Neural progenitor cell (in vitro differentiated cells): ENCODE data around the gene TEX35. TPM values are rescaled to one million over a fixed set of nuclear protein-coding genes. Genes with fewer than 3 reads are reported as not detected.

Experiments
- DNase-seq: peaks from one replicate; pipeline ENCODE4 v3.0.0-alpha.2; 2016; ENCODE audit warnings: low spot score
- H2AFZ ChIP-seq: fragments of 200-600 bp; sonication (generic); replicated peaks from 2 replicates; pipeline ENCODE4 v1.6.1; 2016; ENCODE audit warnings: antibody characterized with exemption
- H3F3A ChIP-seq: fragments of 200-600 bp; sonication (generic); 2 replicates; pipeline ENCODE4 v1.6.1; 2016; ENCODE audit warnings: antibody characterized with exemption, low read depth
- H3K27ac ChIP-seq: fragments of 200-600 bp; sonication (generic); 2 replicates; pipeline ENCODE4 v1.5.1; 2016; ENCODE audit warnings: mild to moderate bottlenecking
- H3K27me3 ChIP-seq: fragments of 200-600 bp; sonication (generic); 2 replicates; pipeline ENCODE4 v1.6.1; 2016; ENCODE audit warnings: mild to moderate bottlenecking, moderate library complexity
- H3K36me3 ChIP-seq: fragments of 200-600 bp; sonication (generic); 2 replicates; pipeline ENCODE4 v1.5.1; 2016
- H3K4me1 ChIP-seq: fragments of 200-600 bp; sonication (generic); 2 replicates; pipeline ENCODE4 v1.6.1; 2016; ENCODE audit warnings: mixed run types
- H3K4me2 ChIP-seq: fragments of 200-600 bp; sonication (generic); 2 replicates; pipeline ENCODE4 v1.6.1; 2016
- H3K4me3 ChIP-seq: fragments of 200-600 bp; sonication (generic); 2 replicates; pipeline ENCODE4 v1.5.1; 2016
- H3K79me2 ChIP-seq: fragments of 200-600 bp; sonication (generic); 2 replicates; pipeline ENCODE4 v1.6.1; 2016; ENCODE audit warnings: low read depth
- H3K9ac ChIP-seq: fragments of 200-600 bp; sonication (generic); 2 replicates; pipeline ENCODE4 v1.6.1; 2016
- H3K9me3 ChIP-seq: fragments of 200-600 bp; sonication (generic); 2 replicates; pipeline ENCODE4 v1.5.1; 2016; ENCODE audit warnings: low read depth
- H4K20me1 ChIP-seq: fragments of 200-600 bp; sonication (generic); 2 replicates; pipeline ENCODE4 v1.6.1; 2016; ENCODE audit warnings: low read depth
- H3K27ac Mint-ChIP-seq: 3 replicates; pipeline ENCODE4 v1.8.0; 2021; ENCODE audit warnings: mixed read lengths
- H3K27me3 Mint-ChIP-seq: 2 replicates; pipeline ENCODE4 v1.8.0; 2022; ENCODE audit warnings: low read depth, mild to moderate bottlenecking, inconsistent platforms, moderate library complexity, mixed read lengths; ENCODE audit not compliant: insufficient read depth
- H3K36me3 Mint-ChIP-seq: 3 replicates; pipeline ENCODE4 v1.8.0; 2021; ENCODE audit warnings: mixed read lengths
- H3K4me1 Mint-ChIP-seq: 3 replicates; pipeline ENCODE4 v1.8.0; 2021; ENCODE audit warnings: mixed read lengths
- H3K4me3 Mint-ChIP-seq: 3 replicates; pipeline ENCODE4 v1.8.0; 2021; ENCODE audit warnings: mild to moderate bottlenecking, moderate library complexity, mixed read lengths
- H3K9me3 Mint-ChIP-seq: 3 replicates; pipeline ENCODE4 v1.8.0; 2020; ENCODE audit warnings: mixed read lengths
- CTCF ChIP-seq: fragments of 200-600 bp; sonication (generic); IDR thresholded peaks from 2 replicates; pipeline ENCODE4 v1.5.1; 2017; ENCODE audit warnings: antibody characterized with exemption, mild to moderate bottlenecking
- EZH2 ChIP-seq: fragments of 200-600 bp; sonication (generic); IDR thresholded peaks from 2 replicates; pipeline ENCODE4 v1.6.1; 2017; ENCODE audit warnings: antibody characterized with exemption, mild to moderate bottlenecking, moderate library complexity
- EZH2phosphoT487 ChIP-seq: fragments of 200-600 bp; sonication (generic); IDR thresholded peaks from 2 replicates; pipeline ENCODE4 v1.6.1; 2017; ENCODE audit warnings: antibody characterized with exemption
- total RNA-seq: library from RNA; depleted of rRNA; stranded (reverse); fragments of >200 nt; gene quantifications from 2 replicates; pipeline ENCODE4 v1.2.3, GENCODE V29; 2015; ENCODE audit warnings: low replicate concordance

The TEX35 gene
- total RNA-seq, 1 donor from 2014 or later = not detected

DNA sequence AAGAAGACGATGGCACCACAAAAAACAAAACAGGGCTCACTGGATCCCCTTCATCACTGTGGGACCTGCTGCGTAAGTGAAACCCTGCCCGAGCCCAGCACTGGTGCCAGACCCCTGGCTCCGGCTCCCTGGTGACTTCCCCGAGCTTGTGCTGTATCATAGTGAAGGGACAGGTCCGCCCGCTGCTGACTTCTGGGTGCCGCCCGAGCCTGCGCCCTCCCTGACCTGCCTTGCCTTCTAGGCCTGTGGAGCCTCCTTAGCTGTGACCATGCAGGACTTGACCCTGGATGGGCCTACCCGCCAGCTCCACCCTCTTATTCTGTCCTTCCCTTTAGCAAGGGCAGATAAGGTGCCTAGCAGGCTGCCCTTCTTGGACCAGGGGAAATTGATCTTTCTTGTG, 7.9 kb downstream of the TEX35 start:
- no peak overlapping the region for H3K27ac Mint-ChIP-seq
- no peaks in the 10 kb centered on the region for H3K4me1 Mint-ChIP-seq
- no peak overlapping the region for H3K4me3 ChIP-seq
- H3K27me3 ChIP-seq = no peaks in the 10 kb centered on the region
- no peak overlapping the region for H3K4me3 Mint-ChIP-seq
- H2AFZ ChIP-seq = no peak overlapping the region
- H3K9ac ChIP-seq = no peak overlapping the region
- H3K4me1 ChIP-seq = no peaks in the 10 kb centered on the region
- no peaks in the 10 kb centered on the region for H3K36me3 Mint-ChIP-seq
- no peaks in the 10 kb centered on the region for H4K20me1 ChIP-seq
- no peaks in the 10 kb centered on the region for H3K9me3 ChIP-seq
- TF ChIP-seq CTCF = no peak
- TF ChIP-seq EZH2phosphoT487 = no peak
- TF ChIP-seq EZH2 = no peak
- no peaks in the 10 kb centered on the region for H3K36me3 ChIP-seq
- no peak for DNase-seq
- no peaks in the 10 kb centered on the region for H3K79me2 ChIP-seq
- H3K27me3 Mint-ChIP-seq = no peaks in the 10 kb centered on the region
- no peaks in the 10 kb centered on the region for H3K9me3 Mint-ChIP-seq
- no peak overlapping the region for H3K4me2 ChIP-seq
- H3K27ac ChIP-seq = no peak overlapping the region
- no peaks in the 10 kb centered on the region for H3F3A ChIP-seq

DNA sequence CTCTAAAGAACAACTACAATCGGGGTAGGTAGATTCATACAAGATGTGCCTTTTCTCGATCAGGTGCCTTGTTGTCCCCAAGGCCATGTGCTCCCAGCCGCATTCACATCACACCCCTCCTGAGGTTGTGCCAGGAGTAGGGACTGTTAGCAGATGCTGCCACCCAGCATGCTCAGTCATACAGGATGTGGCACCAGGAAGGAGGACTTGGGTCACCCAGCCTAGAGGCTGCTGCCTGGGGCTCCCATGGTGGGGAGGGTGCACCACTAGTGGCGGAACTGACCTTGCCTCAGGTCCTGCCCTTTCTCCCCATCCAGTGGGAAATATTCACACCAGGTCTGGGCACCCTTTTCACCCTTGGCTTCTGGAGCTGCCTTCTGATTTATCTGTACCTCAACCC, 8.3 kb downstream of the TEX35 start:
- TF ChIP-seq EZH2phosphoT487 (no peak), EZH2 (no peak), CTCF (no peak)
- Mint-ChIP-seq H3K9me3 (no peaks in the 10 kb centered on the region), H3K4me3 (no peak overlapping the region), H3K36me3 (no peaks in the 10 kb centered on the region), H3K27me3 (no peaks in the 10 kb centered on the region), H3K27ac (no peak overlapping the region), H3K4me1 (no peaks in the 10 kb centered on the region)
- H3K4me3 ChIP-seq = no peak overlapping the region
- no peaks in the 10 kb centered on the region for H3F3A ChIP-seq
- H2AFZ ChIP-seq = no peak overlapping the region
- no peak overlapping the region for H3K27ac ChIP-seq
- H3K27me3 ChIP-seq = no peaks in the 10 kb centered on the region
- no peaks in the 10 kb centered on the region for H3K79me2 ChIP-seq
- DNase-seq = no peak
- no peak overlapping the region for H3K9ac ChIP-seq
- no peaks in the 10 kb centered on the region for H3K4me1 ChIP-seq
- H3K36me3 ChIP-seq = no peaks in the 10 kb centered on the region
- H3K9me3 ChIP-seq = no peaks in the 10 kb centered on the region
- no peaks in the 10 kb centered on the region for H4K20me1 ChIP-seq
- no peak overlapping the region for H3K4me2 ChIP-seq

DNA sequence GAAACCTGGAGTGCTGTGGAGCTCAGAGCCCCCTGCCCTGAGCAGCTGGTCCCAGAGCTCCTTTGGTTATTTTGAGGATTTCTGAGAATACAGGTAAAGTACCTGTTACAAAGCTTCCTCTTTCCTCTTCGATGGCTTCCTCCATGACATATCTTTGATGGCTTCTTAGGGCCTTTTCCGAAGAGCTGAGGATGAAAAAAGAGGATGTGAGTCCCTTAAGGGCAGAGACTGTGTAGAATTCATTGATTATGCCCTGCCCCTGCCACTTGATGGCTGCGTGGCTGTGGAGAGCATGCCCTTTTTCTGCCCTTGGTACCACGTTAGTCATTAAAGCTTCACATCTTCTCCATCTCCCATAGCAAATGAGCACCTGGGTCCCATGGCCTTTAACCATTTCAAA, 14.2 kb downstream of the TEX35 start:
- no peaks in the 10 kb centered on the region for H3K9me3 ChIP-seq
- H3K4me3 ChIP-seq = no peak overlapping the region
- no peak overlapping the region for H2AFZ ChIP-seq
- H3K27me3 ChIP-seq = no peaks in the 10 kb centered on the region
- H3F3A ChIP-seq = no peaks in the 10 kb centered on the region
- H3K4me1 ChIP-seq = no peaks in the 10 kb centered on the region
- H3K9ac ChIP-seq = no peak overlapping the region
- H3K79me2 ChIP-seq = no peaks in the 10 kb centered on the region
- H3K36me3 ChIP-seq = no peaks in the 10 kb centered on the region
- TF ChIP-seq EZH2 (no peak), CTCF (no peak)
- H3K27me3 Mint-ChIP-seq = peaks cover 2% of the 10 kb centered on the region
- H3K4me1 Mint-ChIP-seq = no peaks in the 10 kb centered on the region
- no peak for DNase-seq
- no peaks in the 10 kb centered on the region for H3K9me3 Mint-ChIP-seq
- H3K27ac ChIP-seq = no peak overlapping the region
- no peaks in the 10 kb centered on the region for H4K20me1 ChIP-seq
- H3K4me3 Mint-ChIP-seq = no peak overlapping the region
- no peak overlapping the region for H3K4me2 ChIP-seq
- H3K27ac Mint-ChIP-seq = no peak overlapping the region
- H3K36me3 Mint-ChIP-seq = no peaks in the 10 kb centered on the region
